ENCODE data around the gene THRA.

- no peak for TF ChIP-seq CTCF (IDR thresholded peaks at IDR 0.05)
- TF ChIP-seq POLR2AphosphoS5 (IDR thresholded peaks at IDR 0.05): no peak
These were observed 29.1 kb downstream of the THRA start for GRCh38 chr17:40091691-40092397.
